OCI-LY3 (cell line): ENCODE results near the gene NDUFAF7.

Experiments used
- EZH2phosphoT487 ChIP-seq: fragments of 200-600 bp; shearing (Covaris generic); IDR thresholded peaks from 2 replicates; pipeline ENCODE4 v1.6.1; 2018; ENCODE audit warnings: antibody characterized with exemption, mixed run types, low read depth
- TF ChIP-seq, protein P1 (sequence below): fragments of 200-600, 300-600 bp; sonication (generic); IDR thresholded peaks from 2 replicates; pipeline ENCODE4 v1.5.1; 2014; ENCODE audit warnings: antibody characterized with exemption, low read length, low read depth

GRCh38 chr2:37262522-37262921 lies 31.1 kb downstream of the NDUFAF7 start:
- TF ChIP-seq, protein P1, sequence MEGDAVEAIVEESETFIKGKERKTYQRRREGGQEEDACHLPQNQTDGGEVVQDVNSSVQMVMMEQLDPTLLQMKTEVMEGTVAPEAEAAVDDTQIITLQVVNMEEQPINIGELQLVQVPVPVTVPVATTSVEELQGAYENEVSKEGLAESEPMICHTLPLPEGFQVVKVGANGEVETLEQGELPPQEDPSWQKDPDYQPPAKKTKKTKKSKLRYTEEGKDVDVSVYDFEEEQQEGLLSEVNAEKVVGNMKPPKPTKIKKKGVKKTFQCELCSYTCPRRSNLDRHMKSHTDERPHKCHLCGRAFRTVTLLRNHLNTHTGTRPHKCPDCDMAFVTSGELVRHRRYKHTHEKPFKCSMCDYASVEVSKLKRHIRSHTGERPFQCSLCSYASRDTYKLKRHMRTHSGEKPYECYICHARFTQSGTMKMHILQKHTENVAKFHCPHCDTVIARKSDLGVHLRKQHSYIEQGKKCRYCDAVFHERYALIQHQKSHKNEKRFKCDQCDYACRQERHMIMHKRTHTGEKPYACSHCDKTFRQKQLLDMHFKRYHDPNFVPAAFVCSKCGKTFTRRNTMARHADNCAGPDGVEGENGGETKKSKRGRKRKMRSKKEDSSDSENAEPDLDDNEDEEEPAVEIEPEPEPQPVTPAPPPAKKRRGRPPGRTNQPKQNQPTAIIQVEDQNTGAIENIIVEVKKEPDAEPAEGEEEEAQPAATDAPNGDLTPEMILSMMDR, result no peak
- no peak for TF ChIP-seq EZH2phosphoT487
